Stimulated activated effector memory CD8-positive, alpha-beta T cell treated with anti-CD3 and anti-CD28 coated beads, Interleukin-12 subunit alpha, Interleukin-12 subunit beta, amount 100 ng/mL, for 72 hours (primary cell): ENCODE data around the gene TARS1.
"Not testable (repeated sequence)": the region's sequence is repeated elsewhere in the genome, so short reads cannot be mapped to it uniquely, and the experiment has no call there.

ENCODE experiments used
- ATAC-seq: fragments of 150-1000 bp; cut with Tn5 transposase; 2 replicates; pipeline ENCODE4 v1.10.0; 2021
- DNase-seq, 2 donors: peaks; one replicate each; pipeline ENCODE4 v3.0.0; 2021 to 2022; ENCODE audit warnings: low spot score in 2 of 2
- H3K27ac Mint-ChIP-seq: one replicate; pipeline ENCODE4 v1.8.0; 2022; ENCODE audit warnings: mild to moderate bottlenecking, mixed read lengths
- H3K36me3 Mint-ChIP-seq: one replicate; pipeline ENCODE4 v1.8.0; 2022; ENCODE audit warnings: mild to moderate bottlenecking, mixed read lengths
- H3K4me1 Mint-ChIP-seq: one replicate; pipeline ENCODE4 v1.8.0; 2022; ENCODE audit warnings: mixed read lengths
- H3K4me3 Mint-ChIP-seq: one replicate; pipeline ENCODE4 v1.8.0; 2022; ENCODE audit warnings: mild to moderate bottlenecking, mixed read lengths
- H3K9me3 Mint-ChIP-seq: one replicate; pipeline ENCODE4 v1.8.0; 2022; ENCODE audit warnings: mixed read lengths

The TARS1 gene

DNA sequence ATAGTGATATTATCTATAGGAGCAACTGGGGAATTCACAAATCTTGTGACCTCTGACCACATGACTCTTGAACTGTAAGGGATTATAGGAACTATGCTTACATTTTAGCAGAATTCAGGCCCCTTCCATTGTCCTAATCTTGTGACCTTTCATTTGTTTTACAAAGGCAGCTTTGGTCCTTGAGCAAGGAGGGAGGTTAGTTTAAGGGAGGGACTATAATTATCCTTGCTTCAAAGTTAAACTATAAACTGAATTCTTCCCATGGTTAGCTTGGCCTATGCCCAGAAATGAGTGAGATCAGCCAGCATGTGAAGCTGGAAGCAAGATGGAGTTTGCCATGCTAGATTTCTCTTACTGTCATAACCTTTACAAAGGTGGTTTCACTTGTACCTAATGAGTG is 51.2 kb downstream of the TARS1 start:
- no peak for ATAC-seq
- H3K36me3 Mint-ChIP-seq: no peaks in the 10 kb centered on the region

DNA sequence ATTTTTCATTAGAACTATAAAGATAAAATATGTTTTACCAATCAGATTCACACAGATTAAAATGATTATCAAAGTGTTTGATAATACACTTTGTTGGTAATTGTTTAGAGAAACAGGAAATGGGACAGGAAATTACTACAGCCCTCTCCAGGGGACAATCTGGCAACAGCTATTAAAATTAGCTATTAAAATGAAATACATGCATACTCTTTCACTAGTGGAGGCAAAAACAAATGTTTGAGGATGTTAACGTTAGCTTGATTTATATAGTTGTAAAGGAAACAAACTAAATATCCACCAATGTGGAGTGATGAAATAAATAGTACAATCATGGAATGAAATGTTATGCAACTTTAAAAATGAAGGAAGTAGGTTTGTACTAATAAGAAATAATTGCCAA is 53.7 kb downstream of the TARS1 start:
- H3K4me1 Mint-ChIP-seq: no peaks in the 10 kb centered on the region
- no peaks in the 10 kb centered on the region for H3K36me3 Mint-ChIP-seq
- H3K9me3 Mint-ChIP-seq: no peaks in the 10 kb centered on the region
- no peak overlapping the region for H3K27ac Mint-ChIP-seq
- ATAC-seq (no peak), DNase-seq (no peak)
- H3K4me3 Mint-ChIP-seq: no peak overlapping the region

More for the DNA sequence above, 51.2 kb downstream of the TARS1 start:
- Mint-ChIP-seq H3K27ac (no peak overlapping the region), H3K9me3 (no peaks in the 10 kb centered on the region), H3K4me1 (no peaks in the 10 kb centered on the region), H3K4me3 (no peak overlapping the region)
- no peak for DNase-seq

DNA sequence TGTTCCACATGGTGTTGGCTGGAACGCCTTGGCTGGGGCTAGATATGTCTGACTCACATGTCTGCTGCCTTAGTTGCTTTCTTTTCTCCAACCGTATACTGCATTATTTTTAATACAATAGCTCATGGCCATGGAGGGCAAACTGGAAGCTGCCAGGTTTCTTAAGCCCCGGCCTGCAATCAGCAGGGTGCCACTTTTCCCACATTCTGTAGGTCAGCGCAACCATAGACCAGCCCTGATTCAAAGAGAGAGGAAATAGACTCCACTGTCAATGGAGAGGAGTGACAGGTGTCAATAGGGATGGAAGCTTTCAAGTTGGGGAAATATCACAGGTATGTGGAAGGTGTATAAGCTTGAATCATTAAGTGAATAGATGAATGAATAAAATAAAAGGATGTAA is 60.5 kb downstream of the TARS1 start:
- no peak overlapping the region for H3K4me3 Mint-ChIP-seq
- DNase-seq (no peak), ATAC-seq (no peak)
- no peak overlapping the region for H3K27ac Mint-ChIP-seq
- no peaks in the 10 kb centered on the region for H3K9me3 Mint-ChIP-seq
- no peaks in the 10 kb centered on the region for H3K36me3 Mint-ChIP-seq
- no peaks in the 10 kb centered on the region for H3K4me1 Mint-ChIP-seq

DNA sequence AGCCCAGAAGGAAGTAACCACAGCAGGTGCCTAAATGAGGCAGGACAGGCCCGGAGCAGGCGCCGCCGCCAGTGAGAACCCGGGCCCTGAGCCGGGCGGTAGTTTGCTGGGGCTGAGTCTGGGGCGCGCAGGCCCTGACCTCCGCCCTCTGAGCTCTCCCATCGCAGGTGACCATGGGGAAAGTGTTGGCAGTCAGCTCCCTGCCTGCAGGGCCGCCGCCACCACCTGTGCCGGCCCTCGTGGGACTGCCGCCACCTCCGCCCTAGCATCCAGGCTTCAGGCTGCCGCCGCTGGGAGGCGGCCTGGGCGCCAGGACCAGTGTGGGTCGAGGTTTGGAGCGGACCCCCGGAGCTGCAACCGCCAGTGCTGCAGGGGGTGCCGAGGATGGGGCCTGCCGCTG is 61.1 kb downstream of the TARS1 start:
- Mint-ChIP-seq H3K4me3 (no peak overlapping the region), H3K9me3 (no peaks in the 10 kb centered on the region), H3K4me1 (no peaks in the 10 kb centered on the region), H3K36me3 (no peaks in the 10 kb centered on the region), H3K27ac (no peak overlapping the region)
- ATAC-seq: no peak
- no peak for DNase-seq

DNA sequence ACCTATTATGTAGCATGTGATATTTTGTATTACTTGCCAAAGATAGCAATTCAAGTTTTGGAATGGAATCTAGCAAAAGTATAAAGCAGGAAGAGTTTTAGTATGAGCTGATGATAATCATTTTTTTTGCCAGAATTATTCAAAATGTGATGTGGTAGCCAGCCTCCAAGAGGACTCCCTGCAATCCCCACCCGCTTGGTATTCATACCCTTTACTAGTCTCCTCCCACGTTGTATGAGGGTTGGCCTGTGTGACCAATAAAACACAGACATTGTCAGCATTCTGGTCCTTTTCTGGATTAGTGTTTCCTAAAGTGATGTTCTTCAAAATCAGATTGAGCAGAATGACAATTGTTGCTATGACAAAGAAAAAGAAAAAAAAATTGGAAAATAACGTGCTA is 63.8 kb downstream of the TARS1 start:
- Mint-ChIP-seq H3K4me1 (no peaks in the 10 kb centered on the region), H3K4me3 (no peak overlapping the region), H3K27ac (no peak overlapping the region), H3K36me3 (no peaks in the 10 kb centered on the region), H3K9me3 (no peaks in the 10 kb centered on the region)
- ATAC-seq: no peak
- DNase-seq: no peak

DNA sequence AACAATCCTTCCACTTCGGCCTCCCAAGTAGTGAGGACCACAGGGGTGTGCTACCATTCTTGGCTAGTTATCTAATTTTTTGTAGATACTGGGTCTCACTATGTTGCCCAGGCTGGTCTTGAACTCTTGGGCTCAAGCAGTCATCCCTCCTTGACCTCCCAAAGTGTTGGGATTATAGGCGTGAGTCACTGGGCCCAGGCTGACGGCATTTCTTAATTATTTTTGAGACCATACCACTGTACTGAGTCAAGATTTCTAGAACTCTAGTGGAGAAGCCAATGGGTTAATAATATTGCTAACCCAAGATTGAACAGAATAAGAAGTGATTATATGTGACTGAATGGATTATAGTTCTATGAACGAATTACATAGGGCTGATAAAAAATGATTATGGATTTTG is 66.7 kb downstream of the TARS1 start:
- Mint-ChIP-seq H3K27ac (no peak overlapping the region), H3K4me1 (no peaks in the 10 kb centered on the region), H3K4me3 (no peak overlapping the region), H3K9me3 (no peaks in the 10 kb centered on the region), H3K36me3 (no peaks in the 10 kb centered on the region)
- ATAC-seq (no peak), DNase-seq (no peak)

DNA sequence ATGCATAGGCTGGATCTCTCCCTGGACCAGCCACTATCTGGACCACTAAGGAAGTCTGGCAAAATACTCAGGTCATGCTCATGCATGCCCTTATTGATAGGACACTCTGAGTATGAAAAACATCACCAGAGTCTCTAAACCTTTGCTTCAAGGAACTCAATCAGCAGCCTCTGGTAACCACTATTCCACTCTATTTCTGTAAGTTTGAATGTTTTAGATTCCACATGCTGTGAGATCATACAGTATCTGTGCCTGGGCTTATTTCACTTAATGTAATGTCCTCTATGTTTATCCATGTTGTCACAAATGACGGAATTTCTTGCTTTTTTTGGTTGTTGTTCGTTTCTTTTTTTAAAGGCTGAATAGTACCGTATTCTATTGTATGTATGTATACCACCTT is 68.3 kb downstream of the TARS1 start:
- DNase-seq (no peak), ATAC-seq (no peak)
- Mint-ChIP-seq H3K27ac (no peak overlapping the region), H3K4me3 (no peak overlapping the region), H3K36me3 (no peaks in the 10 kb centered on the region), H3K4me1 (no peaks in the 10 kb centered on the region), H3K9me3 (no peaks in the 10 kb centered on the region)

DNA sequence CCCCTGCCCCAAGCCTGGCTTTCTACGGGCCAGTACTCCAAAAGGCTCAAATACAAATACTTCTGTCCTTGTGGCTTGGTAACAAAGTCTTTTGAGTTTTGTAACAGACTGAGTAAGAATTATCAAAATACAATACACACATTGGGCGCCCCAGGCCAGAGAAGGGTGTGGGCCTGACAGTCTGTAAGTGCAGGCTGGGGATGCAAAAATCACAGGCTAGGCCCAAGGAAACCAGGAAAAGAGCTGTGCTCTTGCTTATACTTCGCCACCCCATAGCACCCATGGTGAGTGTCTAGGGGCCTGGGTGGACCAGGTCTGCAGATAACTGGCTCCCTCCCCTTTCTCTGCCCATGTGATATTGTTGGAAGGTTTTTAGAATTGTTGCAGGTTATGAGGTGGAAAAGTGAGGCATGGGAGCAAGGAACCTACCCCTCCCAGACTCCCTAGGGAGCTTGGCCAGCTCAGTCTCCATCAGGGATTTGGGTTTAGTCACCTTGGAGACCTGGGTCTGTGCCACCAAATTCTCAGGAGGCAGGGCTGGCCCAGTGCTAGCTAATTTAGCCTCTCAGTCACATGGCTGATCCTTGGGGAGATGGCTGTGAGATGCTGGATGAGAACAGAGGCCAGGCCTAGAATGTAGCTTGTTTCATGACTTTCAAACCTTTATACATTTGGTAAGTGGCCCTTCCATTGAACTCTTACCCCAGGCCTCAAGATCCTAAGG is 72.9 kb downstream of the TARS1 start:
- no peak for ATAC-seq
- Mint-ChIP-seq H3K4me3 (no peak overlapping the region), H3K4me1 (no peaks in the 10 kb centered on the region), H3K9me3 (peaks cover 3% of the 10 kb centered on the region), H3K27ac (no peak overlapping the region), H3K36me3 (no peaks in the 10 kb centered on the region)
- no peak for DNase-seq

DNA sequence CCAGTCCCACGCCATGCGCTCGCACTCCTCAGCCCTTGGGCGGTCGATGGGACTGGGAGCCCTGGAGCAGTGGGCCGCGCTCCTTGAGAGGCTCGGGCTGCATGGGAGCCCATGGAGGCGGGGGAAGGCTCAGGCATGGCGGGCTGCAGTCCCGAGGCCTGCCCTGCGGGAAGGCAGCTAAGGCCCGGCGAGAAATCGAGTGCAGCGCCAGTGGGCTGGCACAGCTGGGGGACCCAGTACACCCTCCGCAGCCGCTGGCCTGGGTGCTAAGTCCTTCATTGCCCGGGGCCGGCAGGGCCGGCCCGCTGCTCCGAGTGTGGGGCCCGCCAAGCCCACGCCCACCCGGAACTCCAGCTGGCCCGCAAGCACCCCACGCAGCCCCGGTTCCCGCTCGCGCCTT is 74.6 kb downstream of the TARS1 start:
- DNase-seq: not testable (repeated sequence)

DNA sequence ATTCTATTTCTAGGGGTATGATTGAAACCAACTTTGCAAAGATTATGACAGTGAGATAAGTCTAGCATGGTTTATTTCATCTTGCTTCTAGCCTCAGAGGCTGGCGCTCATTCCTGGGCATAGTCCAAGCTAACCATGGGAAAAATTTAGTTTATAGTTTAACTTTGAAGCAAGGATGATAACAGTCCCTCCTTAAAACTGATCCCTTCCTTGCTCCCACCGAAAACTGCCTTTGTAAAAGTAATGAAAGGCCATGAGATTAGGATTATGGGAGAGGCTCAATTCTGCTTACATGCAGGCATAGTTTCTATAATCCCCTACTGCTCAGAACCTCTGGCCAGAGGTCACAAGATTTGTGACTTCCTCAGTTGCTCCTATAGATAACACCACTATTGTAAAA is 75.7 kb downstream of the TARS1 start:
- Mint-ChIP-seq H3K4me3 (no peak overlapping the region), H3K27ac (no peak overlapping the region), H3K9me3 (peaks cover 3% of the 10 kb centered on the region), H3K4me1 (no peaks in the 10 kb centered on the region), H3K36me3 (no peaks in the 10 kb centered on the region)
- no peak for DNase-seq
- no peak for ATAC-seq

More for the DNA sequence above, 74.6 kb downstream of the TARS1 start:
- H3K36me3 Mint-ChIP-seq, H3K4me1 Mint-ChIP-seq, ATAC-seq, H3K4me3 Mint-ChIP-seq, H3K9me3 Mint-ChIP-seq, H3K27ac Mint-ChIP-seq: not testable (repeated sequence)
